CD4-positive, alpha-beta T cell treated with Interferon gamma for 1 hour (primary cell): ENCODE results near the gene DNAH17.

Source experiments
- DNase-seq: peaks from one replicate; pipeline ENCODE4 v3.0.0-alpha.2; 2020

The DNAH17 gene

DNA sequence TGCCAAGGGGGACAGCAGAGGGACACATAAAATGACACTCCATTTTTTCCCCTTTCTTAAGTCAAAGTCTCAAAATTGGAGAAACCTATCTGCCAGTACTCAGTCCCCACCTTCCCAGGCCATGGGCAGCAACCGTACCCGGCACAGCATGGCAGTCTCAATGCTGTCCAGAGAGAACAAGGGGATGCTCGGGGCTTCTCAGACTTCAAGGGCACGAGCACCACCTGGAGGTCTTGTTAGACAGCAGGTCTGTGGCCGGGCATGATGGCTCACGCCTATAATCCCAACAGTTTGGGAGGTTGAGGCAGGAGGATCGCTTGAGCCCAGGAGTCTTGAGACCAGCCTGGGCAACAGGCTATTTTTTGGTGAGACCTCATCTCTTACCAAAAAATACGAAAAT lies 3.2 kb downstream of the DNAH17 start:
- DNase-seq = no peak

DNA sequence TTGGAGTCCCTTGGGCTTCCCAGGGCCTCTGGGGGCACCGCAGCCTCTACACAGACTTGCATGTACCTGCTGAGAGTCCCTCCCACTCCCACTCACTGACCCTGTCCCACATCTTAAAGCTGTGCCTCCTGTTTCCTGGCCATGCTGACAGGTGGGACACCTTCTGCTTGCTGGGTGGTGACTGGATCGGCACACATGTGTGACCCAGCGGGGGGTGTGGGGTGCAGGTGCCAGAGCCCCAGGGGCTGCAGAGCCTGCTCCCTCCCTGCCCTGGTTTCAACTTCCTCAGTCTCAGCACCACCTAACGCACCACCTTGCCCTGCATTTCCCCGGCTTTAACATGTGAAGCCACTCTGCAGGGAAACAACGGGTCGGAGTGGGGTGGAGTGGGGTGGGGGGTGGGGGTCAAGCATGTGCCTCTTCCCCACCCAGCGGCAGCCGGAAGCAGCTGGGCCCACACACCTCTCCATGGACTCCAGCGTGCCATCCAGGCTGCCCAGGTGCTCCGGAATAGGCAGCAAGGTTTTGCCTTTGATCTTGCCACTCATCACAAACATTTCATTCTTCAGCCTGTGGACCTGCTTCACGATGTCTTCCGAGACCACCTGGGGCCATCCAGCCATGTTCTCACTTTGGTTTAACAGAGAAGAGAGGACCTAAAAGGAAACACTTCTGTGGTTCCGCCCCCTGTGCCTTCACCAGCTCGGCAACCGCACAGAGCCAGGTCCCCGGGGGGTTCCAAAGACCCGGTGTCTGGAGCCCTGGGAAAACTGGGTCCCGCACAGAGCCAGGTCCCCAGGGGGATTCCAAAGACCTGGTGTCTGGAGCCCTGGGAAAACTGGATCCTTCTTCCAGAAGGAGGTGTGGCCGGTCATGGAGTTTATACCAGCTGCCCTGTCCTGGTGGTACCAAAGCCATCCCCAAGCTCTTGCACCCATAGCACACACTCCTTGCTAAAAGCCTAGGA lies 4.7 kb downstream of the DNAH17 start:
- DNase-seq = no peak

DNA sequence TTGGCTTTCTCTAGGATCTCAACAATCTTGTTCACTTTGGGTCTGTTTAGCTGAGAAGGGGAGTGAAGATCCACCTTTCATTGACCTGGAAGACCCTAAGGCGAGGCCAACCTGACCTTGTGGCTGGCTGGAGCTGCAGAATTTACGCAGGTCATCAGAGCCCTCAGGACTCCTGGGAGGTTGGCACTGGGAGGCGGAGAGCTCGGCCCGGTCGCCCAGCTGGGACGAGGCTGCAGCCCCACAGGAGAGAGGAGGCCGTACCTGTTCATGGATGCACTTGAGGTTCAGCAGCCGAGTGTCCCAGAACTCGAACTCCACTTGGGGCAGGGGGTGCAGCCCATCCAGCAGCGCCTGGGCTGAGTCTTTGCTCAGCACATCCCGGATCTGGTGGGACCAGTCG lies 5.9 kb downstream of the DNAH17 start:
- no peak for DNase-seq

DNA sequence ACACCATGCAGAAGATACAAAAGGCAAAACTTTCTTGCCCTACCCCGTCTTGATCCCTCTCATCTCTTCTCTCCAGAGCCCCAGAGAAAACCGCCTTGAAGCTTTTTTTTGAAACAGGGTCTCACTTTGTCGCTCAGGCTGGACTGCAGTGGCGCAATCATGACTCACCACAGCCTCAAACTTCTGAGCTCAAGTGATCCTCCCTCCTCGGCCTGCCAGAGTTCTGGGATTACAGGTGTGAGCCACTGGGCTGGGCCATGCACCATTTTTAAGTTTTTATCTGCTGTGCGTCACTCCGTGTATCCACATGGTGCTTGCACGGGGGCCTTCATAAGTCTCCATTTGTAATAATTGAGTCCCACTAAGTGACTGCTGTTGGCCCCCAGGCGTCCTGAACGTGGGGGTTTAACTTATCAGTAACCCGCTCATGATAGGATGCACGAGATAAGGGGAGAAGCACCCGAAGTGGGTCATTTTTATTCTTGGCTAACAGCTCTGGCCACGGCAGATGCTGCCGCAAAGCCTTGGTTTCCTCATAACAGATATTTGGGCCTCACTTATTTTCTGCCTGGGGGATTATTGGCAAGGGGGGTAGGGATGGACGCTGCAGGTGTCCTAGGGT lies 8.6 kb downstream of the DNAH17 start:
- DNase-seq = peak; percentile 13

DNA sequence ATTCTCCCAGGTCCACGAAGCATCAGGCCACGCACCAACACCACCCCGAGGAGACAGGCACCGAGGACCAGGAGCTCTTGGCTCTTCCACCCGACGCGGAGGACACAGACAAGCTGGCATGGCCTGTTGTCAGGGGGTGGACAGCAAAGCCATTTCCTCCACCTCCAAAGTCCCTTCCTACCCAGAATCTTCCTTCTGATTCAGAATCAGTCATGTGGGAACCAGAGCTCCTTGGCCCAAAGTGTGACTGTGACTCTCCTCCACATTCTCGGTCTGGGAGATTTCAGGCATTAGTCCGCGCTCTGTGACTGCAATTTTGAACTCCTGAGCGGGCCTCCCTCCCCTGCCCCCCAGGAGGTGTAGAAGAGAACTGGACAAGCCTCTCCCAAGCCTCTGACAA lies 9.2 kb downstream of the DNAH17 start:
- no peak for DNase-seq

DNA sequence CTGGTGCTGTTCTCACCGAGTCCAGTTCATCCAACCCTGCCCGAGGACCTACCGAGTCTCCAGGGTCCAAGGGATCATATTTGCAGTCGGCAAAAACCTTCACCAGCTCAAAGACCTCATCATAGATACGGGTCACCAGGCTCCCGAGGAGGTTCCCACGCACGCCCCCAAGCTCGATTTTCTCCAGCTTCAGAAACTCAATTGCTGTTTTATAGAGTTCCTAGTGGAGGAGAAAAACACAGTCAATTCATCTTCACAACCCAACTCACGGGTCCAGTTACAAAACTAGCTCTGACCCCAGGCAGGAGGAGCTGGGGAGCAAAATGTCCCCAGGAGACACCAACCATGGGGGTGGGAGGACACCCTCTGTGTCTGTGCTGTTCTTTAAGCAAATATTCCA lies 10.2 kb downstream of the DNAH17 start:
- DNase-seq = no peak

DNA sequence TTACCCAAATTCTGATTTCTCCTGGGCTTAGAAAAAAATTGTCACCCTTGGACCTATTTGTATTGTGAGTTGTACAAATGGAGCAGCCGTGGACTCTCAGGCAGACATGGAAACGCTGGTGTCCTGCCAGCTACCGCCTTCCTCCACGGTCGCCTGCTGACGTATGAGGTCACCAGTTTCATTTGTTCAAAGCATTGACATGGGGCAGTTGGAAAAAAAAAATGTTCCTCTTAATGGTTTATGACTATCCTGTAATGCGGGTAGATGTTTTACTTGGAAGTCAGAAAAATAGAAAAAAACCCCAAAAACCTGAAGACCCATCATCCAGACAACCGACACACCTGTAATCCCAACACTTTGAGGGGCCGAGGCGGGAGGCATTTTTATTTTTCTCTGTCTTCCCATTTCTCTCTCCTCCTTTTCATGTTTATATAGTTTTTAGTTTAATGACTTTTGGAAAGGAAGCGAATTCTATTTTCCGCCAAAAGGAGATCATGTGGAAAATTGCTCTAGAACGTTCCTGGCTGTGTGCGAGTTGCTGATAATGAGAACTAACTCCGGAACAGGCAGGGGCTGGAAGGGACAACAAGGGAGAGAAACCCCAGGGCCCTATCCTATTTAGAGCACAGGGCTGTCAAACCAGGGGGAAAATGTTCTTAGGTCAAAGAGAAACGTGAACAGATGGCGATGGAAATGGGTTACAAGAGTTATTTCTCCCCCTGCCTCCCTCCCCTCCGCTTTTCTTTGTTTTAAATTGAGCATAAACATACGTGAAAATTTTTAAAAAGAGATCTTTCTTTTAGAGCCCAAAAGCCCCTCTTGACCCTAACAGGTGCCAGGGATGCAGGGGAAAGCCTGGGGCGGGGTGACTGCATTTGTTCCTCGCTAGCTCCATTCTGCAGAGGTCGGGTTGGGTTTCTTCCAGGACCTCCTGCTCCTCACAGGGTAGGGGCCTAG lies 13.7 kb downstream of the DNAH17 start:
- DNase-seq = no peak

DNA sequence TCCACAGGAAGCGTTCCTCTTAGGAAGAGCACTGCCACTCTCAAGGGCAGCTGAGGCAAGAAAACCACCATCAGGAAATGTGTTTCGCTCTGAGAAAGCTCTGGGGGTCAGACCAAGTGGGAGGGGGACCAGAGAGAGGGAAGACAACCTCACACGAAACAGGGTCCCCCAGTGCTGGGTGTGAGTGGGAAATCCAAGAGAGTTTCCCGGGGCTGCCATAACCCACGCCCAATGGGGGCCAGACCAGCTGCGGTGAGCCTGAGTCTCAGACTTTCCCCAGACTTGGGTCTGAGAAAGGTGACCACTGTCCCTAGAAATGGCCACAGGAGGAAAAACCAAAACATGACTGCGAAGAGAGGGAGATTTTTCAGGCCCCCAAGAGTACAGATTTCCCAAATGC lies 14.5 kb downstream of the DNAH17 start:
- no peak for DNase-seq

DNA sequence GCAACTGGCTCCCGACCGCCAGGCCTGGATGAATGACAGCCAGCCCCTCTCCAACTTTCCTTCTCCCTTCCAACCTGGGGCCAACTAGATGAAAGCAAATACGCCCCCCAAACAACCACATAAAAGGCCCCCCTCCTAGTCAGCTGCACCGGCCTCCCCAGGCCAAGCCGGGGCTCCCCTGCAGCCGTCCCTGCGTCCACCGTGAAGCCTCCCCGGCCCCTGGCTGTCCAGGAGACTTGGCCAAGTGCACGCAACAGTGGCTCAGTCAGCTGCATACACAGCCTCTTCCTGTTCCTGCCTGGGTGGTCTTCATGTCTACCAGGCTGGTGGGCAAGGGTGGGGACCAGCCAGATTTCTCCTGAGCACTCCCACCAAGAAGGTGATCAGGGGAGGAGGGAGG lies 16.0 kb downstream of the DNAH17 start:
- DNase-seq = no peak

DNA sequence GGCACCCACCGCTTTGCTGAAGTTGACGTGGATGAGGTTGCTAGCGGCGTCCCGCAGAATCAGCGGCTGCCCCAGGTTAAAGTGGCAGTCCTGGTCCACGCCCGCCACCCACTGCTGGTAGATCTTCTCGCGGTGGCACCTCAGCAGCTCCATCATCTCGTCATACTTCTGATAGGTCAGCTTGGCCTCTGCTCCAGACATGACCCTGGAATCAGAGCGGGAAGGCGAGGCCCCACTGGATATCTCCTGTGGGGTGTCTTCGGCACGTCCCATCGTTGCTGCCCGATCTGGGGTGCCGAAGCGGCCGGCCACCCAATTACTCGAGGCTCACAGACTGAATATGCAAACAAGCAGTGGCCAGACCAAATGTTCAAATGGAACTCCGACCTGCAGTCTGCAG lies 16.5 kb downstream of the DNAH17 start:
- no peak for DNase-seq

DNA sequence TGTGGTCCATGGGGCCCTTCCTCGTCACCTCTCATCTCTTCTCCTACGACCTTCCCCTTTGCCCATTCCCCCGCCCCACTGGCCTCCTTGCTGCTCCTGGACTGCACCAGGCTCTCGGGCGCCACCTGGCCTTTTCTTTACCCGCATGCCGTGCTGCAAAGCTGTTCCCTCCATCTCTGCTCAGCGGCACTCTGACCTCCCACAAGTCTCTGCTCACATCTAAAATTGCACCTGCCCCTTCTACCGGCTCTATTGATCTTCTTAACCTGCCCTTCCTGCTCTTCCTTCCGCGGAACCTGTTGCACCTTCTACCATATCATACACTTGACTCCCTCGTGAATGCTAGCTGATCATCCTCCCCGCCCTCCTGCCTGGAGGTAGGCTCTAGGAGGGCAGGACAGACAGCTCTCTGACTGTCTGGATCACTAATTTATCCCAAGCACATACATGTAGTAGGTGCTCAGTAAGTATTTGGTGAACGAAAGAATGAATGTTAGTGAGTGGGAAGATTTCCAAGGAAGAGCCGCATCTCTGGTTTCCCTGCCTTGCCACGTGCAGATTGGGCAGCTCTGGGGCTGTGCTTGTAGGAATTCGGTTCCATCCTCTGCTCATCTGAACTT lies 17.3 kb downstream of the DNAH17 start:
- no peak for DNase-seq

DNA sequence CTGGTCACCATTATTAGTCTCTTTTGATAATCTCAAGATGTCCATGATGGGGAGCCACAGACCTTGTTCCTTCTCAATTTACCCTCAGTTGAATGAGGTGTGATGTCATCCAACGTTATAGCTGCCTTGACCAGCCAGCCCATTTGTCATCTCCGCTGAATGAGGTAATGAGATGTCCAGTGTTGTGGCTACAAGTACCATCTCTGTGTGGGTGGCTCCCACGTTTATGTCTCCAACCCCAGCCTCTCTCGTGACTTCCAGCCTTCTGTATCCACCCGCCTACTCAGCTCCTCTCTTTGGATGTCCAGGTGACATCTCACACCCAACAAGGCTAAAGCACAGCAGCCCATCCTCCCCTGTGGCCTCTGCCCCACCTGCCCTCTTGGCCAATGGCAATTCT lies 18.2 kb downstream of the DNAH17 start:
- no peak for DNase-seq

DNA sequence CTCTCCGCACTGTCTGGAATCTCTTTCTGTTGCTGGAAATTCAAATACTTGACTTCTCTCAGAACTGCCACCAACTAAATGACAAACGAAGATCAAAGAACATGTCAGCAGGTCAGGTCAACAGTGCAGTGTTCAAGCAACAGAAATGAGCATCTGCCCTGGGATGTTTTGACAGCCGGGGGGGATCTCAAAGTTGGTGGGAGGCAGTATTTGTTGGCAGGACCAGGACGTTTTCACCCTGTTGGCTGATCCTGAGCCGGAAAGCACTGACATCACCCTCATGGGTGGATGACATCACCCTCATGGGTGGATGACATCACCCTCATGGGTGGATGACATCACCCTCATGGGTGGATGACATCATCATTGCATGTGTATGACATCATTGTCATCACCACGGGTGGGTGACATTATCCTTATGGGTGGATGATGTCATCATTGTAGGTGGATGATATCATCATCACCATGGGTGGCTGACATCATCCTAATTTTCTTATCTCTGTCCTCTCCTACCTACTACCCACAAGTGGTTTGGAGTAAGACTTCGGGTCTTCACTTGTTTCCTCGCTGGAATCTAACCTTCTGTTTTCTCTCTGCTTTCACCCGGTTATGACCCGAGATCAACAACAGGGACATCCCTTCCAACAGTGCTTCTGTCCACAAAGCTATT lies 18.9 kb downstream of the DNAH17 start:
- no peak for DNase-seq

DNA sequence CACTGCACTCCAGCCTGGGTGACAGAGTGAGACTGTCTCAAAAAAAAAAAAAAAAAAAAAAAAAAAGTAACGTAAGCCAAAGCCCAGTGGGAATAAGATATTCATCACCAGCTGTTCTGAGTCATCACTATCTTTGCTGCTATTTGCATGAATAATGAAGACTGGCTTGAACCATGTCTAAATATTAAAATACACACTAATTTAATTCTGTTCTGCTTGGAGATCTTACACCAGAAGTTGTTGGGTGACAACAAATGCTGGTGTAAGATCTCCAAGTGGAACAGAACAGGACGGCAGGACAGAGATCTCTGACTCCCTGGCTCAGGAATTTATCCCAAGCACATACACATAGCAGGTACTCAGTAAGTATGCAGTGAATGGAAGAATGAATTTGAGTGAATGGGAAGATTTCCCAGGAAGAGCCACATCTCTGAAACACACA lies 19.6 kb downstream of the DNAH17 start:
- no peak for DNase-seq

DNA sequence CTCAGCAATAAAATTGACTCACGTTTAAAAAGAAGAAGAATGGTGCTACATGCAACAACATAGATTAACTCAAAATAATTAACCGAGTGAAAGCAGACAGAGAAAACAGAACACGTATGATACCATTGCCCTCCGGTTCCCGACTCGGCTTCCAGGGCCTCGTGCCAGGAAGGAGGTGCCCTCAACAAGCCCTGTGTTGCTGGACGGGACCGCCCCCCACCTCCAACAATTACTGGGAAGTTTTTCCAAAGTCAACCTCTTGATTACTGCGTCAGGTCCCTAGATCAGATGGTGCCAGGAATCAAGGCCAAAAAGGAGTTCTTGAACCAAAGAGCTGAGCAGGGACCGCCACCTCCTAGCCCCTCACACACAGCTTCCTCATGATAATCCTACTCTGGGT lies 20.4 kb downstream of the DNAH17 start:
- no peak for DNase-seq

DNA sequence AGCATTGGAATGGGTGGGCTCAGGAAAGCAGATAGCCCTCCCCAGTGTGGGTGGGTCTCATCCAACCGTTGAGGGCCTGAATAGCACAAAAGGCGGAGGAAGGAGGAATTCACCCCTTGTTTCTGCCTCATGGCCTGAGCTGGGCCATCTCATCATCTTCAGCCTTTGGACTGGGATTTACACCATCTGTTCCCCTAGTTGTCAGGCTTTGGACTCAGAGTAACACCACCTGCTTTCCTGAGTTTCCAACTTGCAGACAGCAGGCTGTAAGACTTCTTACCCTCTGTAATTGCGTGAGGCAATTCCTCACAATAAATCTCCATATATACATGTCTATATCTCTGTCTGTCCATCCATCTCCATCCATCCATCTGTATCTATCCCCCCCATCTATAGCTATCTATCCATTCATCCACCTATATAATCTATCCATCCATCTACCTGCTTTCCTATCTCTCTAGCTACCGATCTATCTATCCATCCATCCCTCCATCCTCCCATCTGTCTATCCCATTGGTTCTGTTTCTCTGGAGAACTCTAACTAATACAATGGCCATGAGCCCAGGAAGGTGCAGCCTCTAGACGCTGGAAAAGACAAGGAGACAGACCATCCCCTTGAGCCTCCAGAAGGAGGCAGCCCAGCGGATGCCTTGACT lies 21.3 kb downstream of the DNAH17 start:
- no peak for DNase-seq

DNA sequence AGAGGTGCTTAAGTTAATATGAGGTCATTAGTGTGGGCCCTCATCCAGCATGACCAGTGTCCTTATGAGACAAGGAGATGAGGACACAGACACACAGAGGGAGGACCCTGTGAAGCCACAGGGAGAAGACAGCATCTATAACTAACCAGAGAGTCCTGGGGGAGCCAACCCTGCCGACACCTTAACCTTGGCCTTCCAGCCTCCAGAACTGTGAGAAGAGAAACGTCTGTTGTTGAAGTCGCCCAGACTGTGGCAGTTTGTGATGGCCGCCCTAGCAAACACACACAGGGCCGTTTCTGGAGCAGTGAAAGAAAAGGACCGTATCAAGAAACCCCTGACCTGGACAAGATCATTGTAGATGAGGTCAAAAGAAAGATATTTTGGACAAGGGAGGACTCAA lies 26.7 kb downstream of the DNAH17 start:
- no peak for DNase-seq

DNA sequence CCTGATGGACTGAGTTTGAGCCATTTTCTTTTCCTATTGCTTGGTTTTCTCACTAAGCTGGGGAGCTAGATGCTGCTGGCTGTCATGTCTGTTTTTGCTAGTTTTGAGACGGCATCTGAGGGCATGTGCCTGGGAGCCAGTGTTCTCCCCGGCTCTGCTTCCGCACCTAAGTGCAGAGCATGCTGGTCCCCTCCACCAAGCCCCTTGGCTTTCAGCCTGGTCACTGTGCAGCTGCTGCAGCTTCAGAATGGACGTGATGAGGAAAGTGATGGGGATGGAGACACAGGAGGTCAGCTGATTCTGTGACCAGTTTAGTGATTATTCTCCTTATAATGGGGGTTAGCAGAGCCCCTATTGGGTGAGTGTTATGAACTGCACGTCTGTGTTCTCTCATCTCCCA lies 28.5 kb downstream of the DNAH17 start:
- DNase-seq = no peak

DNA sequence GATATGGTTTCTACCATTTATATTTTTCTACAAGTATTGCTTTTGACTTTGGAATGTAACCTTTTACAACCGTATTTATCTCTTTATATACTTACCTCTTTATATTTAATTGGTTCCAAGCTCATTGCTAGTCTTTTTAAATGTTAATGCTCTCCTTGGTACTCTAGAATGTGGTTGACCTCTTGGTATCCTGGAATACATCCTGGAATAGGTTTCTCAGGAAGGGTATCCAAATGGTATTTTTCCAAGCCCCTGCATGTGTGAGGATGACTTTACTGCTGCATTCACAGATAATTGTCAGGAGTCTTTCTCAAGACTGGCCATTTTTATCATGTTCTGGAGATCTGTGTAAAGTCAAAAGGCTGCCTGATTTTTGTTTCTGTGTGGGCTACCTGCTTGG lies 30.2 kb downstream of the DNAH17 start:
- DNase-seq = no peak

DNA sequence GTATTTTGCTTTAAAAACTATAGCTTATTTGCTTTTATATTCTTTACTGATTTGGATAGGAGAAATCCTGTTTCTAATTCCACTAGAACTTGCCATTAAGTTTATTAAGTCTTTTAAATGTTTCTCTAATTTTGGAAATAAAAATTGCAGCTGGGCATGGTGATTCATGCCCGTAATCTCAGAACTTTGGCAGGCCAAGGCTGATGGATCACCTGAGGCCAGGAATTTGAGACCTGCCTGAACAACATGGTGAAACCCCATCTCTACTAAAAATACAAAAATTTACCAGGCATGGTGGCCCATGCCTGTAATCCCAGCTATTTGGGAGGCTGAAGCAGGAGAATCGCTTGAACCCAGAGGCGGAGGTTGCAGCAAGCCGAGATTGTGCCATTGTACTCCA lies 30.7 kb downstream of the DNAH17 start:
- no peak for DNase-seq

DNA sequence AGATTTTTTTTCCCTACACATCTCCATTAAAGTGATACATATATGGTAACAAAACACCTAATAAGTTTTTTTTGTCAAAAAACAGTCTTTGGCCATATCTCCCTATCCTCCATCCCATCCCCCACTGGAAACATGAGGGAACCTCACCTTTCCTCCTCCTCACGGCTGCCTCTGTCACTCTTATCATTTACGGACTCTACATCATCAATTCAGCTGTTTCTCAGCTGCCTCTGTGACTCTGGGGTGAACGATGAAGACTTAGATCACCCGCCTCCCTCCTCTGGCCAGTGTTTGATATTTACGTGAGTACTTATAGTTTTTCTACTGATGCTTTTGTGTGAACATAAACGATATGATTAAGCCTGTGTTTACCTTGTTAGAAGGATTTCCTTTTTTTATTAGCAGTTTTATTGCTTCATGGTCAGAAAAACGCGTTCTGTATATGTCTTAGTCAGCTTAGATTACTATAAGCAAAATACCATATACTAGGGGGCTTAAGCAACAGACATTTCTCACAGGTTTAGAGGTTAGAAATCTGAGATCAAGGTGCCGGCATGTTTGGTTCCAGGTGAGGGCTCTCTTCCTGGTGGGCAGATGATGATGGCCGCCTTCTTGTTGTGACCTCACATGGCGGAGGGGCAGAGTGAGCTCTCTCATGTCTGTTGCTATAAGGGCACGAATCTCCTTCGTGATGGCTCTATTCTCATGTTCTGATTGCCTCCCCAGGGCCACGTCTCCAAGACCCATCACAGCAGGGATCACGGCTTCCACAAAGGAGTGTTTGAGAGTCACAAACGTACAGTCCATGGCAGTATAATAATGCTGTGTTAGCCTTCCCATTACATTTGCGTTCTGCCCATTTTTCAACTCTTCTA lies 32.1 kb downstream of the DNAH17 start:
- DNase-seq = no peak
